ENCODE measurements around the gene TSHZ3. TPM values are rescaled to one million over a fixed set of nuclear protein-coding genes. Genes with fewer than 3 reads are reported as not detected.
A peak's percentile ranks its signal among the peaks of the same experiment; 100 is the strongest.

TSHZ3 gene
- total RNA-seq, 1 donor from 2014 or later, result 1.6 TPM

- DNase-seq (ENCODE audit: low read depth), result no peak
These were observed 63.5 kb downstream of the TSHZ3 start for GRCh38 chr19:31285744-31286143.

- no peak for DNase-seq (ENCODE audit: low read depth)
These were observed 64.6 kb downstream of the TSHZ3 start for GRCh38 chr19:31284621-31285020.

GRCh38 chr19:31283701-31284100 lies 65.5 kb downstream of the TSHZ3 start:
- no peak for DNase-seq (ENCODE audit: low read depth)

- DNase-seq (ENCODE audit: low read depth), result no peak
These were observed 66.9 kb downstream of the TSHZ3 start for GRCh38 chr19:31282346-31282745.

- no peak for DNase-seq (ENCODE audit: low read depth)
These were observed 68.8 kb downstream of the TSHZ3 start for GRCh38 chr19:31280287-31281006.

GRCh38 chr19:31279436-31279765 lies 69.8 kb downstream of the TSHZ3 start:
- no peak for DNase-seq (ENCODE audit: low read depth)

- no peak for DNase-seq (ENCODE audit: low read depth)
These were observed 70.4 kb downstream of the TSHZ3 start for GRCh38 chr19:31278555-31279435.

- DNase-seq (ENCODE audit: low read depth), result no peak
These were observed 71.7 kb downstream of the TSHZ3 start for GRCh38 chr19:31277516-31277915.

GRCh38 chr19:31276831-31277230 lies 72.4 kb downstream of the TSHZ3 start:
- DNase-seq (ENCODE audit: low read depth), result no peak

GRCh38 chr19:31275068-31275334 lies 74.2 kb downstream of the TSHZ3 start:
- no peak for DNase-seq (ENCODE audit: low read depth)

GRCh38 chr19:31274251-31275067 lies 74.8 kb downstream of the TSHZ3 start:
- DNase-seq (ENCODE audit: low read depth), result no peak

- no peak for DNase-seq (ENCODE audit: low read depth)
These were observed 76.6 kb downstream of the TSHZ3 start for GRCh38 chr19:31272583-31273106.

GRCh38 chr19:31271306-31271911 lies 77.8 kb downstream of the TSHZ3 start:
- no peak for DNase-seq (ENCODE audit: low read depth)

- peak; percentile 8 for DNase-seq (ENCODE audit: low read depth)
These were observed 78.3 kb downstream of the TSHZ3 start for GRCh38 chr19:31270897-31271296.

- no peak for DNase-seq (ENCODE audit: low read depth)
These were observed 79.7 kb downstream of the TSHZ3 start for GRCh38 chr19:31269425-31270127.

GRCh38 chr19:31268751-31269383 lies 80.4 kb downstream of the TSHZ3 start:
- no peak for DNase-seq (ENCODE audit: low read depth)

- DNase-seq (ENCODE audit: low read depth), result no peak
These were observed 82.5 kb downstream of the TSHZ3 start for GRCh38 chr19:31266731-31267130.

- no peak for DNase-seq (ENCODE audit: low read depth)
These were observed 83.0 kb downstream of the TSHZ3 start for GRCh38 chr19:31266196-31266595.

- no peak for DNase-seq (ENCODE audit: low read depth)
These were observed 85.0 kb downstream of the TSHZ3 start for GRCh38 chr19:31264041-31264778.

- no peak for DNase-seq (ENCODE audit: low read depth)
These were observed 85.9 kb downstream of the TSHZ3 start for GRCh38 chr19:31263328-31263727.

Data from renal cortical epithelial cell (primary cell).